ENCODE measurements around the gene DES.

The DES gene

DNA sequence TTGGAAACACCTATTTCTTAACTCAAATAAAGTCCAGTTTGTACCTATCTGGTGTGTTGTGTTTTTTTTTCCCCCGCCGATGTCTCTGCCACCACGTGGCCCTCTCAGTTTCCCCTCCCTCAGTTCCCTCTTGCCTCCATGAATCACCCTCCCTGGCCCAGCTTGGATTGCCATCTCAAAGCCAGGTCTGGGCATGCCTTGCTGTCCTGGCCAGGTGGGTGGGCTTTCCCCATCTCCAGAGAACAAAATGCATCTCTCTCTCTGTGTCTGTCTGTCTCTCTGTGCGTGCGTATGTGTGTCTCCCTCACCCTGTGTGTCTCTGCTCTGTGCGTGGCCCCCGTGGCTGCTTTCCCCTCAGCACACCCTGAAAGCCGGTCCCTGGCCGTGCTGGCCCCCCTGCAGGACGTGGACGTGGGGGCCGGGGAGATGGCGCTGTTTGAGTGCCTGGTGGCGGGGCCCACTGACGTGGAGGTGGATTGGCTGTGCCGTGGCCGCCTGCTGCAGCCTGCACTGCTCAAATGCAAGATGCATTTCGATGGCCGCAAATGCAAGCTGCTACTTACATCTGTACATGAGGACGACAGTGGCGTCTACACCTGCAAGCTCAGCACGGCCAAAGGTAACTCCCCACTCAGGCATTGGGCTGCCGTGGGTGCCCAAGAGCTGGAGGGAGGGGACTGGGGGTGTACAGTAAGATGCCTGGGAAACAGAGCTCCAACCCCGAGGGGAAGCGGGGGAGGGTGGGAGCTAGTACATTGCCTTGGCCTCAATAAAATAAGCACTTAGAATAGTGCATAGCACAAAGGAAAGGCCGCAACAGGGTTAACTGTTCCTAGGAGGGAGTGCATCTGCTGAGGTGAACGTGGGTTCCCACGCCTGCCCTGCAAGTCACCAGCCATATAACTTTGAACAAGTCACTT is 48.9 kb downstream of the DES start:
- Histone ChIP-seq H3K27ac (peak overlapping the region; percentile 96 to 97), H3K27me3 (no peaks in the 10 kb centered on the region), H3K4me1 (peaks cover 0 to 78% (median 57%) of the 10 kb centered on the region in 4 donors), H3K4me3 (no peak overlapping the region), H3K9me3 (no peaks in the 10 kb centered on the region), H3K36me3 (peaks cover 84 to 93% (median 91%) of the 10 kb centered on the region in 3 donors)
- TF ChIP-seq, protein P1, sequence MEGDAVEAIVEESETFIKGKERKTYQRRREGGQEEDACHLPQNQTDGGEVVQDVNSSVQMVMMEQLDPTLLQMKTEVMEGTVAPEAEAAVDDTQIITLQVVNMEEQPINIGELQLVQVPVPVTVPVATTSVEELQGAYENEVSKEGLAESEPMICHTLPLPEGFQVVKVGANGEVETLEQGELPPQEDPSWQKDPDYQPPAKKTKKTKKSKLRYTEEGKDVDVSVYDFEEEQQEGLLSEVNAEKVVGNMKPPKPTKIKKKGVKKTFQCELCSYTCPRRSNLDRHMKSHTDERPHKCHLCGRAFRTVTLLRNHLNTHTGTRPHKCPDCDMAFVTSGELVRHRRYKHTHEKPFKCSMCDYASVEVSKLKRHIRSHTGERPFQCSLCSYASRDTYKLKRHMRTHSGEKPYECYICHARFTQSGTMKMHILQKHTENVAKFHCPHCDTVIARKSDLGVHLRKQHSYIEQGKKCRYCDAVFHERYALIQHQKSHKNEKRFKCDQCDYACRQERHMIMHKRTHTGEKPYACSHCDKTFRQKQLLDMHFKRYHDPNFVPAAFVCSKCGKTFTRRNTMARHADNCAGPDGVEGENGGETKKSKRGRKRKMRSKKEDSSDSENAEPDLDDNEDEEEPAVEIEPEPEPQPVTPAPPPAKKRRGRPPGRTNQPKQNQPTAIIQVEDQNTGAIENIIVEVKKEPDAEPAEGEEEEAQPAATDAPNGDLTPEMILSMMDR (IDR thresholded peaks at IDR 0.05): no peak
- intact Hi-C loops (cut with DNase I; ENCODE audit: low total_unique reads): no loop called here
- DNase-seq: no peak

DNA sequence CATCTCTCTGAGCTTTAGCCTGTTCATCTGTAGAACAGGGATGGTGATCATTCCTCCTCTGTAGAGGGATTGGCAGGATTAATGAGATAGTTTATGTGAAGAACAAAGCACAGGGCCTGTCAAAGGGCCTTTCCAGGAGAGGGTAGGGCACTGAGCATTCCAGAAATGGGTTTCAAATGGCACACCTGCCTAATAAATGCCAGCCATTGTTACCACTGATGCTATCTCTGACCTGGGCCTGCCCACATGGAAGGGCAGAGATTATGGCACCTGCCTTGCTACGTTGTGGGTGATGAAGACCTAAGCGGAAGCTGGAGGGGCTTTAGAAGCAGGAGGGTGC is 49.5 kb downstream of the DES start:
- H3K4me1 ChIP-seq: peaks cover 0 to 71% (median 54%) of the 10 kb centered on the region in 4 donors
- H3K27me3 ChIP-seq: no peaks in the 10 kb centered on the region
- DNase-seq: no peak
- H3K27ac ChIP-seq: peak overlapping the region; percentile 96 to 97
- H3K4me3 ChIP-seq: no peak overlapping the region
- peaks cover 83 to 91% (median 91%) of the 10 kb centered on the region in 3 donors for H3K36me3 ChIP-seq
- H3K9me3 ChIP-seq: no peaks in the 10 kb centered on the region
- intact Hi-C loops (cut with DNase I; ENCODE audit: low total_unique reads): no loop called here
- TF ChIP-seq, protein P1 (IDR thresholded peaks at IDR 0.05): no peak

DNA sequence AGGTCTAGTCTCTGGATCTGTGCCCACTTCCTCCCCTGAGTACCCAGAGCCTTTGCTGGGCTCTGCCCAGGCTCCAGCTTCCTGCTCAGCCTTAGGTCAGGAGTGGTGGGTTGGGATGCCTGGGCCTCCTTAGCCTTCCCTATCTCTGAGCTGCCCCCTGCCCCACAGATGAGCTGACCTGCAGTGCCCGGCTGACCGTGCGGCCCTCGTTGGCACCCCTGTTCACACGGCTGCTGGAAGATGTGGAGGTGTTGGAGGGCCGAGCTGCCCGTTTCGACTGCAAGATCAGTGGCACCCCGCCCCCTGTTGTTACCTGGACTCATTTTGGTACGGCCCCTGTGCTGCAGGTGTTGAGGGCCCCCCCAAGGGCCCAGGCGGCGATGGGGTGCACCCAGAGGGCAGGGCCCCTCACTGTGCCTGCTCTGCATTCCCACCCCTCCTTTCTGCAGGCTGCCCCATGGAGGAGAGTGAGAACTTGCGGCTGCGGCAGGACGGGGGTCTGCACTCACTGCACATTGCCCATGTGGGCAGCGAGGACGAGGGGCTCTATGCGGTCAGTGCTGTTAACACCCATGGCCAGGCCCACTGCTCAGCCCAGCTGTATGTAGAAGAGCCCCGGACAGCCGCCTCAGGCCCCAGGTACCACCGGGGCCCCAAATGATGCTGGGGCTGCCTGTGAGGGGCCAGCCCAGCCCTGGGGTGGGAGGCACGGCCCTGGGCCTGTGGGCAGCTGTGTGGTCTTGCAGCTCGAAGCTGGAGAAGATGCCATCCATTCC is 50.4 kb downstream of the DES start:
- Histone ChIP-seq H3K4me1 (peaks cover 0 to 64% (median 50%) of the 10 kb centered on the region in 4 donors), H3K9me3 (no peaks in the 10 kb centered on the region), H3K36me3 (peaks cover 86 to 95% (median 92%) of the 10 kb centered on the region in 3 donors), H3K27me3 (no peaks in the 10 kb centered on the region), H3K4me3 (no peak overlapping the region), H3K27ac (peak overlapping the region; percentile 96 to 97)
- intact Hi-C loops (cut with DNase I; ENCODE audit: low total_unique reads): no loop called here
- no peak for DNase-seq
- TF ChIP-seq, protein P1 (IDR thresholded peaks at IDR 0.05): no peak

DNA sequence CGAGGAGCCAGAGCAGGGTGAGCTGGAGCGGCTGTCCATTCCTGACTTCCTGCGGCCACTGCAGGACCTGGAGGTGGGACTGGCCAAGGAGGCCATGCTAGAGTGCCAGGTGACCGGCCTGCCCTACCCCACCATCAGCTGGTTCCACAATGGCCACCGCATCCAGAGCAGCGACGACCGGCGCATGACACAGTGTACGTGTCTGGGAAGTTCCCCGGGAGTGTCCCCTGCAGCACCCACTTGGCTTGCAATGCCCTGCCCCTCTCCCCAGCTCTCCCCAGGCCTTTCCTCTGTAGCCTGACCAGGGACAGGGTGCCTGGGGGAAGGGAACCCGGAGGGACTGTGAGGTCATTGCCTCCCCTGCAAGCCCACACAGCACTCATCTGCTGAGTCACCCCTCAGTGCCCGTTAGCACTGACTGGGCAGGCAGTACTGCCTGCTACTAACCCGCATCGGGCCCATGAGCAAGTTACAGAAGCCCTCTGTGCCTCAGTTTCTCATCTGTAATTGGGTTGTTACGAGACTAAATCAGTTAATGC is 51.1 kb downstream of the DES start:
- DNase-seq: peak in 1 of 2 donors; percentile 84
- TF ChIP-seq, protein P1 (IDR thresholded peaks at IDR 0.05): no peak
- no peaks in the 10 kb centered on the region for H3K27me3 ChIP-seq
- peaks cover 87 to 97% (median 92%) of the 10 kb centered on the region in 3 donors for H3K36me3 ChIP-seq
- peaks cover 0 to 63% (median 46%) of the 10 kb centered on the region in 4 donors for H3K4me1 ChIP-seq
- H3K27ac ChIP-seq: peak overlapping the region; percentile 96 to 97
- intact Hi-C loops (cut with DNase I; ENCODE audit: low total_unique reads): no loop called here
- H3K4me3 ChIP-seq: no peak overlapping the region
- no peaks in the 10 kb centered on the region for H3K9me3 ChIP-seq

DNA sequence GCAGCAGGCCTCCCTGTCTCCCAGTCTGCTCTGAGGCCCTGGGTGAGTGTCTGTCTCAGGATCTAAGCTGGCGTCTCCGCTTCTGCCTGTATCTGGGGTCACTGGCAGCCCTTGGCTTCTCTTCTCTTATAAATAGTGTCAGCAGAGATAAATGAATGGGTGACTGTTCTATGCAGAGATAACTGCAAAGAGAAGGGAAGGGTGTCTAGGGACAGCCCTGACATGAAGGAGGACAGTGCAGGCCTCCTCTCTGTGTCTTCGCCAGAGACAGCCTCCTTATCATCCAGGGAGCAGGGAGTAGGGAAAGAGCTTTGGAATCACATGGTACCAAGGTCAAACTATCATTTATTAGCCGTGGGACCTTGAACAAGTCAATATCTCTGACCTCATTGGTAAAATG is 52.3 kb downstream of the DES start:
- Histone ChIP-seq H3K9me3 (no peaks in the 10 kb centered on the region), H3K4me3 (no peak overlapping the region), H3K36me3 (peaks cover 87 to 97% (median 91%) of the 10 kb centered on the region in 3 donors), H3K27ac (peak overlapping the region; percentile 96 to 97), H3K27me3 (no peaks in the 10 kb centered on the region), H3K4me1 (peaks cover 0 to 62% (median 34%) of the 10 kb centered on the region in 4 donors)
- no peak for DNase-seq
- TF ChIP-seq, protein P1 (IDR thresholded peaks at IDR 0.05): no peak
- intact Hi-C loops (cut with DNase I; ENCODE audit: low total_unique reads): no loop called here
